Gastrocnemius medialis (tissue), 4 donors: ENCODE results near the gene REN.

Experiments used
- POLR2A ChIP-seq, 2 donors: fragments of 450-650 bp; IDR thresholded peaks; one replicate each; pipeline ENCODE4 v1.6.1; 2017; ENCODE audit warnings: antibody characterized with exemption in 2 of 2, mild to moderate bottlenecking in 2 of 2, moderate library complexity in 2 of 2
- TF ChIP-seq, protein P1 (sequence below), 5 experiments: fragments of 450-650 bp in 3 of 5; fragments of 200-600 bp in 2 of 5; sonication (generic) in 2 of 5; IDR thresholded peaks in 4 of 5; conservative IDR thresholded peaks in 1 of 5; 1 replicate in 4 of 5; 2 replicates in 1 of 5; pipeline ENCODE4 v1.5.1; 2016 to 2019; ENCODE audit warnings: antibody characterized with exemption in 5 of 5, mild to moderate bottlenecking in 3 of 5, moderate library complexity in 3 of 5

GRCh38 chr1:204110894-204111633 lies 55.1 kb downstream of the REN start:
- TF ChIP-seq, protein P1, sequence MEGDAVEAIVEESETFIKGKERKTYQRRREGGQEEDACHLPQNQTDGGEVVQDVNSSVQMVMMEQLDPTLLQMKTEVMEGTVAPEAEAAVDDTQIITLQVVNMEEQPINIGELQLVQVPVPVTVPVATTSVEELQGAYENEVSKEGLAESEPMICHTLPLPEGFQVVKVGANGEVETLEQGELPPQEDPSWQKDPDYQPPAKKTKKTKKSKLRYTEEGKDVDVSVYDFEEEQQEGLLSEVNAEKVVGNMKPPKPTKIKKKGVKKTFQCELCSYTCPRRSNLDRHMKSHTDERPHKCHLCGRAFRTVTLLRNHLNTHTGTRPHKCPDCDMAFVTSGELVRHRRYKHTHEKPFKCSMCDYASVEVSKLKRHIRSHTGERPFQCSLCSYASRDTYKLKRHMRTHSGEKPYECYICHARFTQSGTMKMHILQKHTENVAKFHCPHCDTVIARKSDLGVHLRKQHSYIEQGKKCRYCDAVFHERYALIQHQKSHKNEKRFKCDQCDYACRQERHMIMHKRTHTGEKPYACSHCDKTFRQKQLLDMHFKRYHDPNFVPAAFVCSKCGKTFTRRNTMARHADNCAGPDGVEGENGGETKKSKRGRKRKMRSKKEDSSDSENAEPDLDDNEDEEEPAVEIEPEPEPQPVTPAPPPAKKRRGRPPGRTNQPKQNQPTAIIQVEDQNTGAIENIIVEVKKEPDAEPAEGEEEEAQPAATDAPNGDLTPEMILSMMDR (IDR thresholded peaks at IDR 0.05 in 4 of 5, conservative IDR thresholded peaks at IDR 0.05 in 1 of 5) = no peak
- no peak for TF ChIP-seq POLR2A (IDR thresholded peaks at IDR 0.05)
